Heart left ventricle (tissue), 13 donors: ENCODE results near the gene HSPA9.

Experiments used
- CTCF ChIP-seq, 12 donors: fragments of 200-600 bp; sonication (generic) in 4 of 12; IDR thresholded peaks; one replicate each; pipeline versions ENCODE4 v1.5.0 to v1.8.0; 2018 to 2022; ENCODE audit warnings: antibody characterized with exemption in 12 of 12, mild to moderate bottlenecking in 5 of 12
- POLR2A ChIP-seq, 2 donors: fragments of 450-650 bp; IDR thresholded peaks; one replicate each; pipeline ENCODE4 v1.6.1; 2017; ENCODE audit warnings: antibody characterized with exemption in 2 of 2, mild to moderate bottlenecking in 2 of 2, moderate library complexity in 2 of 2
- donor health status: ischemic (EF 13 %, LVEDD 7.1; RV severe dilation, severe dysfunction).
- donor health status: DM: no; HTN: yes; CAD: no.
- donor health status: DM: no; HTN: no; CAD: no.
- donor health status: ischemic (EF 25% LVEDD 6.9; RV normal size, moderate dysfunction).
- donor health status: ischemic (EF 25% LVEDD 5.7; RV mildly dilated, moderate dysfunction).
- donor health status: ischemic (EF 35%, LVEDD 5.7; RV mildly dilated, moderate dysfunction).
- donor health status: nonischemic (EF 11% LVEDD 7.7; RV severe dilation, severe dysfunction).
- donor health status: DM: yes; HTN: yes; CAD: no.
- donor health status: PGD.
- donor health status: ischemic (EF 29% LVEDD 5.4; RV normal size, mild dysfunction).
- donor health status: nonischemic (EF 23%, LVEDD 6.1; RV moderate dilation, normal function).

DNA sequence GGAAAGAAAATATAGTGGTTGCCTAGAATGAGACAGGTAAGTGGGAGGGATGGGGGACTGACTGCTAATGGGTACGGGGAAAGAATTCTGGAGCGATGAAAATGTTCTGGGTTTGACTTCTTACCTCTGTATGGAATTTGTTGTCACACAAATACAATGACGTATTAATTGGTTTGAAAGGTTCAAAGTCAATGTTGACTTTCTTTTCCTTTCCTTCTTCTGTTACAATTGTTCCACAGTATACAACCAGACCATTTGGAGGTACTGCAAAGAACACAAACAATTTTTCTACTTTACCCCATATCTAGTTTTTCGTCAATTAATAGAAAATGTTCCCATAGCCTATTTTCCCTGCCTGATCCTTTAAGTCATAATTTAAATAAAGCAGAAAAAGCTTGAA is 57.8 kb downstream of the HSPA9 start:
- no peak for TF ChIP-seq CTCF (IDR thresholded peaks at IDR 0.05)
- TF ChIP-seq POLR2A (IDR thresholded peaks at IDR 0.05): no peak
